ENCODE results near the gene ACP7. TPM values are rescaled to one million over a fixed set of nuclear protein-coding genes. Genes with fewer than 3 reads are reported as not detected.

Gene ACP7
- total and polyA plus RNA-seq, 9 of the 15 experiments (the other 6 are each of a cell fraction or from before 2014, with no cell fraction given): not detected

GRCh38 chr19:39131255-39131755, 47.1 kb downstream of the ACP7 start:
- Histone ChIP-seq H2AFZ (ENCODE audit: low read depth, low read length) (no peak overlapping the region), H3K27me3 (ENCODE audit: control insufficient read depth in 2 of 2, insufficient read depth in 2 of 2, low read length in 2 of 2) (no peaks in the 10 kb centered on the region), H3K79me2 (ENCODE audit: control insufficient read depth, insufficient read depth, low read length) (peaks cover 90% of the 10 kb centered on the region), H4K20me1 (replicated peaks; ENCODE audit: control insufficient read depth, insufficient read depth, low read length) (peaks cover 55% of the 10 kb centered on the region), H3K4me1 (replicated peaks in 1 of 2; ENCODE audit: control insufficient read depth in 2 of 2, insufficient read depth in 2 of 2, low read length in 2 of 2) (peaks cover 21 to 59% of the 10 kb centered on the region in 2 experiments), H3K36me3 (ENCODE audit: control insufficient read depth, insufficient read depth, low read length) (peaks cover 3% of the 10 kb centered on the region; the same call in 1 of the 3 replicates), H3K9me1 (ENCODE audit: control insufficient read depth, insufficient read depth, low read length) (peaks cover 16% of the 10 kb centered on the region), H3K9ac (ENCODE audit: insufficient read depth in 1 of 2, low read depth in 2 of 2, low read length in 2 of 2) (peak overlapping the region in 1 of 2 experiments; percentile 37; a peak in 2 of 4 replicates), H3K9me3 (replicated peaks; ENCODE audit: control insufficient read depth, insufficient read depth, low read depth, low read length) (no peaks in the 10 kb centered on the region), H3K4me2 (ENCODE audit: insufficient read depth, low read length) (no peak overlapping the region), H3K4me3 (no peak overlapping the region), H3K27ac (ENCODE audit: extremely low read depth, low read depth, low read length) (no peak overlapping the region)
- POLR2A ChIA-PET: no interaction called here
- no peak for DNase-seq (ENCODE audit: extremely low read depth in 1 of 4, low spot score in 3 of 4)
- FAIRE-seq: no peak
- no peak for ATAC-seq
- in situ Hi-C loops (cut with MboI): no loop called here
- WGBS (ENCODE audit: insufficient coverage, low coverage, missing lambda C conversion rate): 81% methylated on average over 13 of the region's 18 CpGs
- BruUV-seq (replicated peaks): no TSS peak
- TF ChIP-seq RBFOX2 (IDR thresholded peaks at IDR 0.05; ENCODE audit: low read depth, low read length): 0 out of 2 replicates have a peak, but pooled peaks have one; percentile 29
- no peak for TF ChIP-seq STAG1 (CRISPR knock-in tag; IDR thresholded peaks at IDR 0.05; ENCODE audit: borderline replicate concordance)
- CTCF ChIA-PET (ENCODE audit: low intra/inter-chr PET ratio): no interaction called here
- intact Hi-C loops (cut with micrococcal nuclease): no loop called here

- no TSS peak for BruUV-seq (replicated peaks)
- POLR2A ChIA-PET: interaction anchor here (1.1 to 1.6 kb wide), 3 partner anchors 19 to 63 kb away, joined by 3 to 7 read pairs (median 6); no protein-coding TSS in a partner anchor
- FAIRE-seq (no peak), DNase-seq (ENCODE audit: extremely low read depth in 1 of 4, low spot score in 3 of 4) (no peak), ATAC-seq (no peak)
- CTCF ChIA-PET (ENCODE audit: low intra/inter-chr PET ratio): no interaction called here
- Histone ChIP-seq H3K9me3 (replicated peaks; ENCODE audit: control insufficient read depth, insufficient read depth, low read depth, low read length) (no peaks in the 10 kb centered on the region), H3K27me3 (ENCODE audit: control insufficient read depth in 2 of 2, insufficient read depth in 2 of 2, low read length in 2 of 2) (no peaks in the 10 kb centered on the region), H3K36me3 (ENCODE audit: control insufficient read depth, insufficient read depth, low read length) (peaks cover 5% of the 10 kb centered on the region; the same call in 1 of the 3 replicates), H2AFZ (ENCODE audit: low read depth, low read length) (no peak overlapping the region), H3K4me1 (replicated peaks in 1 of 2; ENCODE audit: control insufficient read depth in 2 of 2, insufficient read depth in 2 of 2, low read length in 2 of 2) (peaks cover 21 to 57% of the 10 kb centered on the region in 2 experiments), H3K79me2 (ENCODE audit: control insufficient read depth, insufficient read depth, low read length) (peaks cover 90% of the 10 kb centered on the region), H3K9ac (ENCODE audit: insufficient read depth in 1 of 2, low read depth in 2 of 2, low read length in 2 of 2) (no peak overlapping the region; a peak in 1 of 4 replicates), H3K27ac (ENCODE audit: extremely low read depth, low read depth, low read length) (no peak overlapping the region), H3K4me3 (no peak overlapping the region), H4K20me1 (replicated peaks; ENCODE audit: control insufficient read depth, insufficient read depth, low read length) (peaks cover 56% of the 10 kb centered on the region), H3K9me1 (ENCODE audit: control insufficient read depth, insufficient read depth, low read length) (peaks cover 12% of the 10 kb centered on the region), H3K4me2 (ENCODE audit: insufficient read depth, low read length) (no peak overlapping the region)
- intact Hi-C loops (cut with micrococcal nuclease) (no loop called here), in situ Hi-C loops (cut with MboI) (no loop called here)
- TF ChIP-seq PATZ1 (CRISPR knock-in tag; IDR thresholded peaks at IDR 0.05; ENCODE audit: borderline replicate concordance) (no peak), ZNF280B (CRISPR knock-in tag; IDR thresholded peaks at IDR 0.05) (no peak), MTA1 (IDR thresholded peaks at IDR 0.05; ENCODE audit: borderline replicate concordance) (no peak), SNIP1 (IDR thresholded peaks at IDR 0.05; ENCODE audit: low read depth) (no peak), NR1H2 (CRISPR knock-in tag; IDR thresholded peaks at IDR 0.05) (no peak), SP2 (IDR thresholded peaks at IDR 0.05; ENCODE audit: extremely low read depth, low read depth, low read length, poor library complexity, severe bottlenecking) (no peak), RBFOX2 (IDR thresholded peaks at IDR 0.05; ENCODE audit: low read depth, low read length) (no peak)
- WGBS (ENCODE audit: insufficient coverage, low coverage, missing lambda C conversion rate): 57% methylated on average over 18 of the region's 20 CpGs
These were observed 48.3 kb downstream of the ACP7 start for GRCh38 chr19:39132344-39132969.

Measured in K562 (cell line).